Esophagus muscularis mucosa (tissue), 3 donors: ENCODE measurements around the gene SLC16A3.

Experiments
- POLR2A ChIP-seq: fragments of 450-650 bp; IDR thresholded peaks from one replicate; pipeline ENCODE4 v1.6.1; 2017; ENCODE audit warnings: antibody characterized with exemption, moderate library complexity, mild to moderate bottlenecking, low read depth
- TF ChIP-seq, protein P1 (sequence below), 3 experiments: fragments of 200-600 bp in 2 of 3; fragments of 450-650 bp in 1 of 3; sonication (generic) in 2 of 3; IDR thresholded peaks; one replicate each; pipeline ENCODE4 v1.5.1; 2017 to 2019; ENCODE audit warnings: antibody characterized with exemption in 3 of 3, mild to moderate bottlenecking in 2 of 3, moderate library complexity in 1 of 3

DNA sequence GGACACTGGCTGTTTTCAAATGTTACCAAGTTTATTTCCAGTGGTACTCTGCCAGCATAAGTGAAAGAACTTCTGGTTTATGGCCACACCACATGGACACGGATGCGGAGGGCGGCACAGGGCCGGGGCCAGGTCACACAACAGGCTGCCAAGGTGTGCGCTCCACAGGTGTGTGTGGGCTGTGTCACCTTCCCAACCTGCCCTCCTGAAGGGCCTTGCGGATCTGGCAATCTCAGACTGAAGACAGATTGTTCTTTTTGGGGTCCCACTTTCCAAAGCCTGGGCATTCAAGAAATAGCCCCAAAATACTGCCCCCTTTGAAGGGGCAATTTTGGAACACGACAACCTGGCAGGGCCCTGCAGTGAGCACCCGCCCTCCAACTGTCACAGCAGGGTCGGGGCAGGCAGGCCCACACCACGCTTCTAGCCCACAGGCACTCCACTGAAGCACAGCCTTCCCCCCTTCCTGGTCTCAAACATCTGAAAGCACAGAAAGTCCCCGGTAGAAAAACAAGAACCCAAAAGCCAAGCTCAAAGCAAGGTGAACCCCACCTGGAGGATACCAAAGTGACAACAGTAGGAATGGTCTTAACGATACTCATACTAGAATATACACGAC is 41.1 kb downstream of the SLC16A3 start:
- TF ChIP-seq, protein P1, sequence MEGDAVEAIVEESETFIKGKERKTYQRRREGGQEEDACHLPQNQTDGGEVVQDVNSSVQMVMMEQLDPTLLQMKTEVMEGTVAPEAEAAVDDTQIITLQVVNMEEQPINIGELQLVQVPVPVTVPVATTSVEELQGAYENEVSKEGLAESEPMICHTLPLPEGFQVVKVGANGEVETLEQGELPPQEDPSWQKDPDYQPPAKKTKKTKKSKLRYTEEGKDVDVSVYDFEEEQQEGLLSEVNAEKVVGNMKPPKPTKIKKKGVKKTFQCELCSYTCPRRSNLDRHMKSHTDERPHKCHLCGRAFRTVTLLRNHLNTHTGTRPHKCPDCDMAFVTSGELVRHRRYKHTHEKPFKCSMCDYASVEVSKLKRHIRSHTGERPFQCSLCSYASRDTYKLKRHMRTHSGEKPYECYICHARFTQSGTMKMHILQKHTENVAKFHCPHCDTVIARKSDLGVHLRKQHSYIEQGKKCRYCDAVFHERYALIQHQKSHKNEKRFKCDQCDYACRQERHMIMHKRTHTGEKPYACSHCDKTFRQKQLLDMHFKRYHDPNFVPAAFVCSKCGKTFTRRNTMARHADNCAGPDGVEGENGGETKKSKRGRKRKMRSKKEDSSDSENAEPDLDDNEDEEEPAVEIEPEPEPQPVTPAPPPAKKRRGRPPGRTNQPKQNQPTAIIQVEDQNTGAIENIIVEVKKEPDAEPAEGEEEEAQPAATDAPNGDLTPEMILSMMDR (IDR thresholded peaks at IDR 0.05), result no peak
- TF ChIP-seq POLR2A, result no peak
